SK-N-SH (cell line): Measurements from ENCODE around the gene LDB3. TPM values are rescaled to one million over a fixed set of nuclear protein-coding genes. Genes with fewer than 3 reads are reported as not detected.

Source experiments
- CTCF ChIA-PET: fragments of 300-600, 350-600 bp; formaldehyde crosslinking; extraction: SDS; loops from one replicate; lab custom pipeline; 2021; lab: Yijun Ruan, JAX
- POLR2A ChIA-PET: fragments of 350-600 bp; sonication (Branson Sonifier 250); formaldehyde crosslinking; extraction: SDS; loops from one replicate; lab custom pipeline; 2020; ENCODE audit warnings: antibody characterized with exemption, inconsistent platforms; lab: Yijun Ruan, JAX
- DNase-seq: peaks from one replicate; pipeline ENCODE4 v3.0.0; 2012
- H2AFZ ChIP-seq: fragments of 200-600 bp; sonication (generic); 2 replicates; pipeline ENCODE4 v1.8.1; 2016; ENCODE audit warnings: antibody characterized with exemption, mild to moderate bottlenecking, low read depth
- H3F3A ChIP-seq: fragments of 200-600 bp; sonication (generic); replicated peaks from 2 replicates; pipeline ENCODE3; 2016; ENCODE audit warnings: antibody characterized with exemption, mild to moderate bottlenecking; ENCODE audit not compliant: insufficient read depth
- H3K27ac ChIP-seq, 2 experiments: fragments of 200-500 bp in 1 of 2; fragments of 200-600 bp in 1 of 2; sonication (Bioruptor generic) in 1 of 2; sonication (generic), shearing (Covaris generic) in 1 of 2; 2 replicates each; pipeline versions ENCODE4 v1.5.1 to v1.6.1; 2014 to 2016; ENCODE audit warnings: low read depth in 2 of 2, inconsistent platforms in 1 of 2, low read length in 1 of 2, mild to moderate bottlenecking in 1 of 2, mixed read lengths in 1 of 2
- H3K27me3 ChIP-seq: fragments of 200-600 bp; sonication (generic), shearing (Covaris generic); 2 replicates; pipeline ENCODE4 v1.6.1; 2016; ENCODE audit warnings: mixed run types; ENCODE audit not compliant: insufficient read depth
- H3K36me3 ChIP-seq, 2 experiments: fragments of 200-500 bp in 1 of 2; fragments of 200-600 bp in 1 of 2; sonication (Bioruptor generic) in 1 of 2; sonication (generic) in 1 of 2; replicated peaks in 1 of 2; 2 replicates each; pipeline versions ENCODE3 to v1.5.1; 2014 to 2016; ENCODE audit warnings: low read length in 1 of 2, mild to moderate bottlenecking in 1 of 2; ENCODE audit not compliant: insufficient read depth in 2 of 2, control insufficient read depth in 1 of 2
- H3K4me1 ChIP-seq, 2 experiments: fragments of 200-500 bp in 1 of 2; fragments of 200-600 bp in 1 of 2; sonication (Bioruptor generic) in 1 of 2; sonication (generic), shearing (Covaris generic) in 1 of 2; 2 replicates each; pipeline versions ENCODE4 v1.5.1 to v1.6.1; 2014 to 2016; ENCODE audit warnings: low read depth in 1 of 2, low read length in 1 of 2, mixed run types in 1 of 2; ENCODE audit not compliant: insufficient read depth in 2 of 2, control insufficient read depth in 1 of 2
- H3K4me2 ChIP-seq: fragments of 200-600 bp; sonication (generic), shearing (Covaris generic); 2 replicates; pipeline ENCODE4 v1.6.1; 2017; ENCODE audit warnings: mixed run types
- H3K4me3 ChIP-seq, 2 experiments: fragments of 200-500 bp in 1 of 2; fragments of 200-600 bp in 1 of 2; sonication (Bioruptor generic) in 1 of 2; sonication (generic), shearing (Covaris generic) in 1 of 2; 2 replicates each; pipeline versions ENCODE4 v1.5.1 to v1.8.1; 2014 to 2016; ENCODE audit warnings: low read depth in 2 of 2, inconsistent platforms in 1 of 2, low read length in 1 of 2, mild to moderate bottlenecking in 1 of 2, mixed read lengths in 1 of 2, moderate library complexity in 1 of 2
- H3K79me2 ChIP-seq: fragments of 200-600 bp; sonication (generic); 2 replicates; pipeline ENCODE4 v1.8.1; 2017; ENCODE audit warnings: mild to moderate bottlenecking; ENCODE audit not compliant: insufficient read depth
- H3K9ac ChIP-seq: fragments of 200-600 bp; sonication (generic); 2 replicates; pipeline ENCODE4 v1.6.1; 2017; ENCODE audit warnings: mixed run types
- H3K9me2 ChIP-seq: fragments of 200-600 bp; sonication (generic); 2 replicates; pipeline ENCODE4 v1.6.1; 2017; ENCODE audit warnings: mixed run types
- H3K9me3 ChIP-seq: fragments of 200-600 bp; sonication (generic); 2 replicates; pipeline ENCODE4 v1.6.1; 2017; ENCODE audit warnings: mixed run types, mild to moderate bottlenecking, moderate library complexity
- H4K20me1 ChIP-seq: fragments of 200-600 bp; sonication (generic); 2 replicates; pipeline ENCODE4 v1.6.1; 2017; ENCODE audit warnings: mild to moderate bottlenecking, mixed run types; ENCODE audit not compliant: insufficient read depth
- EZH2phosphoT487 ChIP-seq: fragments of 200-600 bp; sonication (generic); IDR thresholded peaks from 2 replicates; pipeline ENCODE4 v1.6.1; 2017; ENCODE audit warnings: low read depth, mixed run types, mild to moderate bottlenecking, antibody characterized with exemption, moderate library complexity, borderline replicate concordance
- FOXM1 ChIP-seq: IDR thresholded peaks from 2 replicates; pipeline ENCODE4 v1.4.0; 2012; ENCODE audit warnings: low read depth, mild to moderate bottlenecking
- JUND ChIP-seq: IDR thresholded peaks from 2 replicates; pipeline ENCODE4 v1.4.0; 2012
- REST ChIP-seq: IDR thresholded peaks from 2 replicates; pipeline ENCODE4 v1.6.1; 2012; ENCODE audit warnings: mild to moderate bottlenecking, low read depth, low read length, moderate library complexity
- RXRA ChIP-seq: IDR thresholded peaks from 2 replicates; pipeline ENCODE4 v1.4.0; 2012; ENCODE audit warnings: low read depth, mild to moderate bottlenecking, borderline replicate concordance
- TAF1 ChIP-seq: IDR thresholded peaks from 2 replicates; pipeline ENCODE4 v1.6.1; 2012; ENCODE audit warnings: low read depth, mild to moderate bottlenecking, low read length, moderate library complexity, borderline replicate concordance
- TEAD4 ChIP-seq: IDR thresholded peaks from 2 replicates; pipeline ENCODE4 v1.4.0; 2012; ENCODE audit warnings: mild to moderate bottlenecking, borderline replicate concordance; ENCODE audit not compliant: insufficient read depth
- WGBS: methylation state at CpG from one replicate; pipeline ENCODE4 v1.1.6; 2017; ENCODE audit warnings: low lambda C conversion rate; 5-methylcytosine and 5-hydroxymethylcytosine counted together
- polyA plus RNA-seq, 3 experiments: library from polyadenylated mRNA; depleted of rRNA; stranded (reverse); fragments of >200 nt; gene quantifications; 2 replicates each; pipeline ENCODE4 v1.2.3, GENCODE V29; 2012
- TF ChIP-seq, protein P1 (sequence below): fragments of 200-600 bp; sonication (generic); IDR thresholded peaks from 2 replicates; pipeline ENCODE4 v1.6.1; 2017; ENCODE audit warnings: antibody characterized with exemption, mild to moderate bottlenecking, moderate library complexity
- TF ChIP-seq, protein P2 (sequence below): IDR thresholded peaks from 2 replicates; pipeline ENCODE4 v1.4.0; 2012; ENCODE audit warnings: low read depth, borderline replicate concordance

The LDB3 gene
- polyA plus RNA-seq, 1 of the 3 experiments (the other 2 are of a cell fraction) = 0.48 TPM

GRCh38 chr10:86628311-86628710 lies 40.0 kb upstream of the LDB3 start (continued):
- no peak for TF ChIP-seq TEAD4
- no peak for TF ChIP-seq RXRA
- TF ChIP-seq TAF1 = no peak
- TF ChIP-seq, protein P1, sequence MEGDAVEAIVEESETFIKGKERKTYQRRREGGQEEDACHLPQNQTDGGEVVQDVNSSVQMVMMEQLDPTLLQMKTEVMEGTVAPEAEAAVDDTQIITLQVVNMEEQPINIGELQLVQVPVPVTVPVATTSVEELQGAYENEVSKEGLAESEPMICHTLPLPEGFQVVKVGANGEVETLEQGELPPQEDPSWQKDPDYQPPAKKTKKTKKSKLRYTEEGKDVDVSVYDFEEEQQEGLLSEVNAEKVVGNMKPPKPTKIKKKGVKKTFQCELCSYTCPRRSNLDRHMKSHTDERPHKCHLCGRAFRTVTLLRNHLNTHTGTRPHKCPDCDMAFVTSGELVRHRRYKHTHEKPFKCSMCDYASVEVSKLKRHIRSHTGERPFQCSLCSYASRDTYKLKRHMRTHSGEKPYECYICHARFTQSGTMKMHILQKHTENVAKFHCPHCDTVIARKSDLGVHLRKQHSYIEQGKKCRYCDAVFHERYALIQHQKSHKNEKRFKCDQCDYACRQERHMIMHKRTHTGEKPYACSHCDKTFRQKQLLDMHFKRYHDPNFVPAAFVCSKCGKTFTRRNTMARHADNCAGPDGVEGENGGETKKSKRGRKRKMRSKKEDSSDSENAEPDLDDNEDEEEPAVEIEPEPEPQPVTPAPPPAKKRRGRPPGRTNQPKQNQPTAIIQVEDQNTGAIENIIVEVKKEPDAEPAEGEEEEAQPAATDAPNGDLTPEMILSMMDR = no peak
- no peak for TF ChIP-seq EZH2phosphoT487

- Histone ChIP-seq H3K4me2 (no peak overlapping the region), H3K79me2 (no peaks in the 10 kb centered on the region), H3K27ac (no peak overlapping the region), H3K9me3 (no peaks in the 10 kb centered on the region), H3K9me2 (no peaks in the 10 kb centered on the region), H2AFZ (no peak overlapping the region), H3K4me3 (no peak overlapping the region), H3F3A (peaks cover 2% of the 10 kb centered on the region), H3K9ac (no peak overlapping the region), H3K27me3 (peaks cover 7% of the 10 kb centered on the region), H4K20me1 (no peaks in the 10 kb centered on the region), H3K4me1 (peaks cover 0 to 4% of the 10 kb centered on the region in 2 experiments; a peak in 1 of 4 replicates), H3K36me3 (no peaks in the 10 kb centered on the region)
- DNase-seq = no peak
- POLR2A ChIA-PET = no interaction called here
- TF ChIP-seq, protein P2, sequence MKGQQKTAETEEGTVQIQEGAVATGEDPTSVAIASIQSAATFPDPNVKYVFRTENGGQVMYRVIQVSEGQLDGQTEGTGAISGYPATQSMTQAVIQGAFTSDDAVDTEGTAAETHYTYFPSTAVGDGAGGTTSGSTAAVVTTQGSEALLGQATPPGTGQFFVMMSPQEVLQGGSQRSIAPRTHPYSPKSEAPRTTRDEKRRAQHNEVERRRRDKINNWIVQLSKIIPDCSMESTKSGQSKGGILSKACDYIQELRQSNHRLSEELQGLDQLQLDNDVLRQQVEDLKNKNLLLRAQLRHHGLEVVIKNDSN = no peak
- CTCF ChIA-PET = no interaction called here
- 7% methylated on average over 2 of the region's 2 CpGs for WGBS
Measured at GRCh38 chr10:86630079-86630478, 38.2 kb upstream of the LDB3 start.

DNA sequence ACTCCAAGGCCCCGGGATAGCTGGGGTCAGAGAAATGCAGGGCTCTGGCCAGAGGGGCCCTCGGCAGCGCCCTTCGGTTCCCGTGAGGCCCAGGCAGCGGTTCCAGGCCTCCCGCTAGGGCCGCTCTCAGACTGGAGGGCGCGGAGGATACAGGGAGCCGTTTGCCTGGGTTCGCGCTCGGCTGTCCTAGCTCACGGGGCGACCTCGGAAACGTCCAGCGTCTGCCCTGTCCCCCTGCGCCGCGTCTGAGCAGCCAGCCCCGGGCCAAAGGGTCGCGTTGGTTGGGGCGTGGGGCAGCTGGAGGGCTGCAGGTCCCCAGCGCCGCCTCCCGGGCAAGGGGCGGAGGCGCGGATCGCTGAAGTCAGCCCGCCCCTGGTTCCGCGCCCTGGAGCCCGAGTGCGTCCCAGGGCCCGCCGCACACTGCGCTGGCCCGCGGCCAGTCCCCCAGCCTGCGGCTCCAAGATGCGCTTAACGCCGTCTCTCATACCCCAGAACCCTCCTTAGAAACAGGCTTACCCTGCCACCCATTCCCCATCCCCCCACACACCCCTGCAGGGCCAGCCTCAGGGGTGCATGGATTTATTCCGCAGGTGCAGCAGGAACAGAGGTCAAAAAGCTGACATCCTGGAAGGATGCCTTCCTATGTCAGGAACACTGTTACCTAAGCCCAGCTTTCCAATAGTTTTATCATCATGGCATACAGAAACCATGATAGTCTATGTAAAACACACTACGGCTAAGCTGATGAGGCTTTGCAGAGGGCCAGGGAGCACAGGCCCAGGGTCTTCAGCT lies 36.1 kb upstream of the LDB3 start:
- ChIA-PET CTCF (interaction anchor here (1.1 kb wide), 1 partner anchor 10 kb away, joined by 3 read pairs; no protein-coding TSS in a partner anchor), POLR2A (no interaction called here)
- H3K9me3 ChIP-seq = no peaks in the 10 kb centered on the region
- no peaks in the 10 kb centered on the region for H3K9me2 ChIP-seq
- H3K79me2 ChIP-seq = no peaks in the 10 kb centered on the region
- H3K4me2 ChIP-seq = no peak overlapping the region
- DNase-seq = no peak
- no peak overlapping the region for H2AFZ ChIP-seq
- no peak overlapping the region for H3K4me3 ChIP-seq
- H3K27me3 ChIP-seq = peaks cover 3% of the 10 kb centered on the region; the same call in 1 of the 2 replicates
- H3K9ac ChIP-seq = no peak overlapping the region
- H3K4me1 ChIP-seq = peaks cover 0 to 16% of the 10 kb centered on the region in 2 experiments; a peak in 1 of 4 replicates
- WGBS = 92% methylated on average over 16 of the region's 49 CpGs
- H3K27ac ChIP-seq = no peak overlapping the region
- H3K36me3 ChIP-seq = no peaks in the 10 kb centered on the region
- no peak for TF ChIP-seq REST
- no peak for TF ChIP-seq FOXM1
- TF ChIP-seq, protein P1 = no peak
- TF ChIP-seq JUND = no peak
- TF ChIP-seq RXRA = no peak
- TF ChIP-seq, all 33 proteins: peak for 0
- Histone ChIP-seq H4K20me1 (no peaks in the 10 kb centered on the region), H3F3A (peaks cover 15% of the 10 kb centered on the region)
